Measurements from ENCODE around the gene SFTA2. TPM values are rescaled to one million over a fixed set of nuclear protein-coding genes. Genes with fewer than 3 reads are reported as not detected.

The SFTA2 gene
- polyA plus RNA-seq, 1 of the 3 experiments (the other 2 are of a cell fraction), result not detected

DNA sequence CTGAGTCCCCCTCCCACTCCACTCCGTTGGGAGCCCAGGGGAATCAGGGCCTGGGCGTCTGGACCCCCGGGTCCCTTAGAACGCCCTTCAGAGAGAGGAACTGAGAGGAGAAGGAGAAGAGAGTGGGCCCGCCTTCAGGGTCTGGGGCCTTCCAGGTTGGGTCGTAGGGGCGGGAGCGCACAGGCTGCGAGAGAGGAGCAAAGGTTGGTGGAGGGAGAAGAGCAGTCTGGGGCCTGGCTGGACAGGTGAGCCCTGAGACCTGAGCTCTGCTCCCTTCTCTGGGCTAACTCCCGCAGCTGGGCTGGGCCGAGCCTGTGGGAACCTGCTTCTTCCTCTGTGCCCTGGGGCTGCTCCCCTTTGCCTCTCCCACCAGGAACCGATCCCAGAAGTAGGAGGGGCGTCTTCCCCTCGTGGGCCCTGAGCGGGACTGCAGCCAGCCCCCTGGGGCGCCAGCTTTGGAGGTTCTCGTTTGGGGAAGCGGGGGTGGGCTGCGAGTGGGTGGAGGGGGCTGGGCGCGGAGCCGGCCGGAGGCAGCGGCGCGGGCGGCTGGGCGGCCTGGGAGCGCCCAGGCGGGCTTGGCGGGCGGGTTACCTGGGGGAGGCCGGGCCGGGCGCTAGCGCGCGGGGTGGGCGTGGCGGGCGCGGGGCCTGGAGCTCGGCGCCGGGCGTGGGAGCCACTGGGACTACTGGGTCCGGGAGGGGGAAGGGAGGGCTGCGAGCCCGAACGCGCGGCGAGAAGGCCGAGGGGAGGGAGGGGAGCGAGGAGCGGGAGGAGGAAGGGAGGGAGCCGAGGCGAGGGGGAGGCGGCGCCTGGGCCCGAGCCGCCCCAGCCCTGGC lies 48.1 kb downstream of the SFTA2 start, which contains the start of gene DDR1:
Gene DDR1 (plus strand): TSS at position 835 of the 836 bp plus-strand sequence. CDS start 4,211 bp downstream, outside the sequence.
- H3K27ac ChIP-seq (ENCODE audit: low read depth in 2 of 2, low read length in 1 of 2), result peak within 1 kb of the TSS; percentile 51 to 83; a peak in 3 of 4 replicates
- DNase-seq, result peak; percentile 91
- peak within 1 kb of the TSS; percentile 99 for H3K4me2 ChIP-seq
- peaks cover 16% of the 10 kb centered on the region for H3F3A ChIP-seq (replicated peaks; ENCODE audit: insufficient read depth)
- peak within 1 kb of the TSS; percentile 71 for H3K9ac ChIP-seq
- H3K9me2 ChIP-seq, result no peaks in the 10 kb centered on the region
- TF ChIP-seq CHD2 (IDR thresholded peaks at IDR 0.05; ENCODE audit: low read length, partially characterized antibody) (no peak), EZH2phosphoT487 (IDR thresholded peaks at IDR 0.05; ENCODE audit: borderline replicate concordance, low read depth) (no peak), USF1 (IDR thresholded peaks at IDR 0.05; ENCODE audit: borderline replicate concordance, low read depth) (no peak), EP300 (IDR thresholded peaks at IDR 0.05; ENCODE audit: borderline replicate concordance in 1 of 2, low read depth in 1 of 2, low read length in 1 of 2) (no peak), YY1 (IDR thresholded peaks at IDR 0.05; ENCODE audit: low read depth) (no peak), GABPA (IDR thresholded peaks at IDR 0.05; ENCODE audit: low read depth) (no peak)
- TF ChIP-seq, protein P1, sequence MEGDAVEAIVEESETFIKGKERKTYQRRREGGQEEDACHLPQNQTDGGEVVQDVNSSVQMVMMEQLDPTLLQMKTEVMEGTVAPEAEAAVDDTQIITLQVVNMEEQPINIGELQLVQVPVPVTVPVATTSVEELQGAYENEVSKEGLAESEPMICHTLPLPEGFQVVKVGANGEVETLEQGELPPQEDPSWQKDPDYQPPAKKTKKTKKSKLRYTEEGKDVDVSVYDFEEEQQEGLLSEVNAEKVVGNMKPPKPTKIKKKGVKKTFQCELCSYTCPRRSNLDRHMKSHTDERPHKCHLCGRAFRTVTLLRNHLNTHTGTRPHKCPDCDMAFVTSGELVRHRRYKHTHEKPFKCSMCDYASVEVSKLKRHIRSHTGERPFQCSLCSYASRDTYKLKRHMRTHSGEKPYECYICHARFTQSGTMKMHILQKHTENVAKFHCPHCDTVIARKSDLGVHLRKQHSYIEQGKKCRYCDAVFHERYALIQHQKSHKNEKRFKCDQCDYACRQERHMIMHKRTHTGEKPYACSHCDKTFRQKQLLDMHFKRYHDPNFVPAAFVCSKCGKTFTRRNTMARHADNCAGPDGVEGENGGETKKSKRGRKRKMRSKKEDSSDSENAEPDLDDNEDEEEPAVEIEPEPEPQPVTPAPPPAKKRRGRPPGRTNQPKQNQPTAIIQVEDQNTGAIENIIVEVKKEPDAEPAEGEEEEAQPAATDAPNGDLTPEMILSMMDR (IDR thresholded peaks at IDR 0.05), result no peak
- ChIA-PET CTCF (interaction anchor here (0.6 to 7.6 kb wide), 8 partner anchors 31 to 483 kb away, joined by 3 to 103 read pairs (median 4); partner anchors contain the start of gene VARS2), POLR2A (interaction anchor here (0.8 to 2.0 kb wide), 3 partner anchors 24 to 167 kb away, joined by 4 to 7 read pairs (median 4); partner anchors contain the start of genes MDC1 and VARS2)
- H3K79me2 ChIP-seq (ENCODE audit: insufficient read depth), result peaks cover 43% of the 10 kb centered on the region
- no peaks in the 10 kb centered on the region for H3K9me3 ChIP-seq
- no peaks in the 10 kb centered on the region for H3K36me3 ChIP-seq (replicated peaks in 1 of 2; ENCODE audit: control insufficient read depth in 1 of 2, insufficient read depth in 2 of 2, low read length in 1 of 2)
- H3K27me3 ChIP-seq (ENCODE audit: insufficient read depth), result no peaks in the 10 kb centered on the region
- peak within 1 kb of the TSS; percentile 62; the same call in 1 of the 2 replicates for H2AFZ ChIP-seq (ENCODE audit: low read depth)
- peak within 1 kb of the TSS; percentile 62 to 69 for H3K4me3 ChIP-seq (ENCODE audit: low read depth in 2 of 2, low read length in 1 of 2)
- H4K20me1 ChIP-seq (ENCODE audit: insufficient read depth), result no peaks in the 10 kb centered on the region
- 63% methylated on average over 12 of the region's 62 CpGs for WGBS (ENCODE audit: low lambda C conversion rate)
- H3K4me1 ChIP-seq (ENCODE audit: control insufficient read depth in 1 of 2, insufficient read depth in 2 of 2, low read depth in 1 of 2, low read length in 1 of 2), result peaks cover 20 to 31% of the 10 kb centered on the region in 2 experiments; a peak in 3 of 4 replicates

- Histone ChIP-seq H3K4me2 (peak overlapping the region; percentile 99; the same call in 1 of the 2 replicates), H3K27ac (ENCODE audit: low read depth in 2 of 2, low read length in 1 of 2) (peak overlapping the region in 1 of 2 experiments; percentile 27; a peak in 1 of 4 replicates), H4K20me1 (ENCODE audit: insufficient read depth) (no peaks in the 10 kb centered on the region), H3K36me3 (replicated peaks in 1 of 2; ENCODE audit: control insufficient read depth in 1 of 2, insufficient read depth in 2 of 2, low read length in 1 of 2) (no peaks in the 10 kb centered on the region), H3K4me1 (ENCODE audit: control insufficient read depth in 1 of 2, insufficient read depth in 2 of 2, low read depth in 1 of 2, low read length in 1 of 2) (peaks cover 18 to 31% of the 10 kb centered on the region in 2 experiments; a peak in 3 of 4 replicates), H3K4me3 (ENCODE audit: low read depth in 2 of 2, low read length in 1 of 2) (peak overlapping the region in 1 of 2 experiments; percentile 69; a peak in 1 of 4 replicates), H3F3A (replicated peaks; ENCODE audit: insufficient read depth) (peaks cover 13% of the 10 kb centered on the region), H3K9me2 (no peaks in the 10 kb centered on the region), H3K27me3 (ENCODE audit: insufficient read depth) (no peaks in the 10 kb centered on the region), H2AFZ (ENCODE audit: low read depth) (no peak overlapping the region), H3K79me2 (ENCODE audit: insufficient read depth) (peaks cover 34% of the 10 kb centered on the region), H3K9ac (peak overlapping the region; percentile 71; the same call in 1 of the 2 replicates), H3K9me3 (no peaks in the 10 kb centered on the region)
- peak; percentile 33 for DNase-seq
- ChIA-PET POLR2A (interaction anchor here (1.0 to 2.0 kb wide), 2 partner anchors 31 to 101 kb away, joined by 3 to 7 read pairs; partner anchors contain the start of gene VARS2), CTCF (interaction anchor here (0.6 to 7.6 kb wide), 10 partner anchors 10 to 351 kb away, joined by 3 to 103 read pairs (median 5); partner anchors contain the start of gene VARS2)
- WGBS (ENCODE audit: low lambda C conversion rate), result 81% methylated on average over 11 of the region's 15 CpGs
- TF ChIP-seq MXI1 (IDR thresholded peaks at IDR 0.05; ENCODE audit: low read depth, low read length), result no peak
- TF ChIP-seq ELF1 (IDR thresholded peaks at IDR 0.05), result no peak
- no peak for TF ChIP-seq RAD21 (IDR thresholded peaks at IDR 0.05; ENCODE audit: low read length)
- no peak for TF ChIP-seq ZBTB33 (IDR thresholded peaks at IDR 0.05; ENCODE audit: borderline replicate concordance, low read depth)
- no peak for TF ChIP-seq TEAD4 (IDR thresholded peaks at IDR 0.05; ENCODE audit: borderline replicate concordance, insufficient read depth)
- no peak for TF ChIP-seq YY1 (IDR thresholded peaks at IDR 0.05; ENCODE audit: low read depth)
- no peak for TF ChIP-seq POLR2AphosphoS5 (IDR thresholded peaks at IDR 0.05; ENCODE audit: low read depth, low read length)
- no peak for TF ChIP-seq TCF12 (IDR thresholded peaks at IDR 0.05)
- TF ChIP-seq, protein P1 (IDR thresholded peaks at IDR 0.05), result no peak
- no peak for TF ChIP-seq MEF2A (IDR thresholded peaks at IDR 0.05; ENCODE audit: borderline replicate concordance, low read depth)
- TF ChIP-seq GABPA (IDR thresholded peaks at IDR 0.05; ENCODE audit: low read depth), result no peak
These were observed 48.9 kb downstream of the SFTA2 start for GRCh38 chr6:30882759-30883684.
